Keratinocyte (primary cell): Measurements from ENCODE around the gene NLRP6. TPM values are rescaled to one million over a fixed set of nuclear protein-coding genes. Genes with fewer than 3 reads are reported as not detected.

Experiments used
- DNase-seq: peaks from one replicate; pipeline ENCODE4 v3.0.0-alpha.2; 2011; ENCODE audit warnings: low read depth, missing footprints, low spot score
- FAIRE-seq: peaks from 2 replicates; lab custom pipeline; 2011; peaks lifted over from hg19 to GRCh38; lab: Jason Lieb, UNC
- H2AFZ ChIP-seq: 2 replicates; pipeline ENCODE4 v1.6.0; 2012; ENCODE audit warnings: low read length, control low read depth, inconsistent platforms; ENCODE audit not compliant: control insufficient read depth
- H3K27ac ChIP-seq: 2 replicates; pipeline ENCODE4 v1.5.1; 2011; ENCODE audit warnings: low read length; ENCODE audit not compliant: control insufficient read depth, insufficient read depth
- H3K27me3 ChIP-seq: 3 replicates; pipeline ENCODE4 v1.6.0; 2011; ENCODE audit warnings: low read length; ENCODE audit not compliant: control insufficient read depth, insufficient read depth; ENCODE audit errors: extremely low read depth
- H3K36me3 ChIP-seq, 2 experiments: 2 replicates in 1 of 2; 3 replicates in 1 of 2; pipeline ENCODE4 v1.5.1; 2011; ENCODE audit warnings: low read length in 2 of 2, mild to moderate bottlenecking in 1 of 2; ENCODE audit not compliant: control insufficient read depth in 2 of 2, insufficient read depth in 2 of 2; ENCODE audit errors: extremely low read depth in 1 of 2
- H3K4me1 ChIP-seq: 3 replicates; pipeline ENCODE4 v1.5.1; 2011; ENCODE audit warnings: low read length; ENCODE audit not compliant: control insufficient read depth, insufficient read depth; ENCODE audit errors: extremely low read depth
- H3K4me2 ChIP-seq: 3 replicates; pipeline ENCODE4 v1.6.0; 2011; ENCODE audit warnings: low read depth, low read length; ENCODE audit not compliant: control insufficient read depth, insufficient read depth; ENCODE audit errors: extremely low read depth
- H3K4me3 ChIP-seq, 3 experiments: fragments of 200-600 bp in 1 of 3; sonication (generic) in 1 of 3; 2 replicates in 2 of 3; 3 replicates in 1 of 3; pipeline ENCODE4 v1.5.1; 2011 to 2016; ENCODE audit warnings: low read length in 3 of 3, mild to moderate bottlenecking in 3 of 3, control low read depth in 2 of 3, inconsistent platforms in 1 of 3, low read depth in 1 of 3, mixed read lengths in 1 of 3, mixed run types in 1 of 3, moderate library complexity in 1 of 3; ENCODE audit not compliant: control insufficient read depth in 2 of 3, insufficient read depth in 2 of 3; ENCODE audit errors: extremely low read depth in 1 of 3
- H3K79me2 ChIP-seq: 2 replicates; pipeline ENCODE4 v1.6.0; 2012; ENCODE audit warnings: low read length; ENCODE audit not compliant: control insufficient read depth, insufficient read depth
- H3K9ac ChIP-seq: 3 replicates; pipeline ENCODE4 v1.6.0; 2011; ENCODE audit warnings: low read length; ENCODE audit not compliant: control insufficient read depth, insufficient read depth; ENCODE audit errors: extremely low read depth
- H3K9me1 ChIP-seq: 3 replicates; pipeline ENCODE4 v1.6.0; 2011; ENCODE audit warnings: low read length; ENCODE audit not compliant: control insufficient read depth, insufficient read depth; ENCODE audit errors: extremely low read depth
- H3K9me3 ChIP-seq: 2 replicates; pipeline ENCODE4 v1.5.1; 2012; ENCODE audit warnings: low read depth, low read length; ENCODE audit not compliant: control insufficient read depth
- H4K20me1 ChIP-seq: 3 replicates; pipeline ENCODE4 v1.6.0; 2011; ENCODE audit warnings: low read length; ENCODE audit not compliant: control insufficient read depth, insufficient read depth; ENCODE audit errors: extremely low read depth
- CTCF ChIP-seq, 3 experiments: IDR thresholded peaks in 1 of 3; conservative IDR thresholded peaks in 1 of 3; optimal IDR thresholded peaks in 1 of 3; 2 replicates in 2 of 3; 3 replicates in 1 of 3; pipeline versions ENCODE3 to v1.5.1; 2011; ENCODE audit warnings: low read length in 3 of 3, mild to moderate bottlenecking in 3 of 3, moderate library complexity in 2 of 3, control low read depth in 1 of 3, inconsistent platforms in 1 of 3; ENCODE audit not compliant: insufficient read depth in 2 of 3; ENCODE audit errors: extremely low read depth in 1 of 3
- EZH2 ChIP-seq: IDR thresholded peaks from one replicate; pipeline ENCODE4 v1.6.1; 2012; ENCODE audit warnings: inconsistent platforms, mild to moderate bottlenecking, low read length, moderate library complexity
- dilution Hi-C: fragments of 300-500 bp; cut with MboI; formaldehyde crosslinking; loops from one replicate; pipeline ENCODE4 v1.7.0; 2020; ENCODE audit warnings: low sequenced_read_pairs; ENCODE audit not compliant: extremely low pct_ligation_motif_present
- polyA plus RNA-seq, 5 experiments: library from polyadenylated mRNA; depleted of rRNA in 3 of 5; stranded (reverse) in 3 of 5; stranded (forward) in 1 of 5; unstranded in 1 of 5; fragments of >200 nt; gene quantifications; 1 replicate in 1 of 5; 2 replicates in 3 of 5; 3 replicates in 1 of 5; pipeline versions ENCODE4 v1.2.1 to v1.2.3, GENCODE V29; 2011 to 2012; ENCODE audit warnings: missing spikeins in 2 of 5, low read depth in 1 of 5, low replicate concordance in 1 of 5

The NLRP6 gene
- polyA plus RNA-seq, 1 donor (not counting 4 experiments of a cell fraction or from before 2014, with no cell fraction given): not detected

GRCh38 chr11:299951-300735 is 21.9 kb downstream of the NLRP6 start:
- Histone ChIP-seq H3K4me2 (no peak overlapping the region), H3K9me3 (no peaks in the 10 kb centered on the region), H4K20me1 (no peaks in the 10 kb centered on the region), H3K36me3 (no peaks in the 10 kb centered on the region), H2AFZ (no peak overlapping the region), H3K9me1 (no peaks in the 10 kb centered on the region), H3K4me1 (no peaks in the 10 kb centered on the region), H3K79me2 (no peaks in the 10 kb centered on the region), H3K9ac (no peak overlapping the region), H3K27me3 (peaks cover 23% of the 10 kb centered on the region), H3K4me3 (no peak overlapping the region), H3K27ac (no peak overlapping the region)
- dilution Hi-C loops: no loop called here
- FAIRE-seq (no peak), DNase-seq (no peak)
- no peak for TF ChIP-seq CTCF (optimal IDR thresholded peaks at IDR 0.05 in 1 of 3, IDR thresholded peaks at IDR 0.05 in 1 of 3, conservative IDR thresholded peaks at IDR 0.05 in 1 of 3; ENCODE audit: extremely low read depth in 1 of 3, insufficient read depth in 2 of 3, low read length in 3 of 3)
- TF ChIP-seq EZH2: no peak

- no peaks in the 10 kb centered on the region for H3K9me1 ChIP-seq
- H3K79me2 ChIP-seq: no peaks in the 10 kb centered on the region
- TF ChIP-seq EZH2 (no peak), CTCF (optimal IDR thresholded peaks at IDR 0.05 in 1 of 3, IDR thresholded peaks at IDR 0.05 in 1 of 3, conservative IDR thresholded peaks at IDR 0.05 in 1 of 3; ENCODE audit: extremely low read depth in 1 of 3, insufficient read depth in 2 of 3, low read length in 3 of 3) (no peak)
- no peaks in the 10 kb centered on the region for H3K4me1 ChIP-seq
- no peaks in the 10 kb centered on the region for H3K9me3 ChIP-seq
- no peak for DNase-seq
- H4K20me1 ChIP-seq: no peaks in the 10 kb centered on the region
- no peak for FAIRE-seq
- H3K4me2 ChIP-seq: no peak overlapping the region
- no peak overlapping the region for H3K4me3 ChIP-seq
- H3K36me3 ChIP-seq: no peaks in the 10 kb centered on the region
- H3K27me3 ChIP-seq: peaks cover 11% of the 10 kb centered on the region
- no peak overlapping the region for H3K9ac ChIP-seq
- no peak overlapping the region for H2AFZ ChIP-seq
- H3K27ac ChIP-seq: no peak overlapping the region
- dilution Hi-C loops: no loop called here
These were observed 25.2 kb downstream of the NLRP6 start for GRCh38 chr11:303363-303762.
